HG03469 (cell line): ENCODE measurements around the gene SERPIND1.

Experiments
- ATAC-seq: cut with Tn5 transposase; IDR thresholded peaks from one replicate; pipeline ENCODE4 v1.9.1; 2021; ENCODE audit warnings: mild to moderate bottlenecking, moderate library complexity, moderate number of reproducible peaks; ENCODE audit not compliant: unreplicated experiment

SERPIND1 gene

GRCh38 chr22:20771918-20772625 is 1.8 kb upstream of the SERPIND1 start:
- no peak for ATAC-seq

DNA sequence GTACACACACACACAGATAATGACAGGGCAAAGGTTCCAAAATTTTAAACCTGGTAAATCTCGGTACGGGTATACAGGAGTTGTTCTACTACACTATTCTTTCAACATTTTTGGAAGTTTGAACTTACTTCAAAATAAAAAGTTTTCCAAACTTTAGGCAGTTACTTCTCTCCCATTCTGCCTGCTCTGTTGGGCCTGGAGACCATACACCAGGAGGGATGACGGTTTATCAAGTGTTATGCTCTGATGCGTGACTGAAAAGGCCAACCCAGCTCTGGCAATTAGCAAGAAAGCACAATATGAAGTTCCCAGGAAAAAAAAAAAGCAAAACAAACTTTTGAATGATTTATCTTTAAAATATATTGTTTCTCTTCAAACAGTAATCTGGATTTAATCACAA is 969 bp downstream of the SERPIND1 start:
- ATAC-seq, result no peak

DNA sequence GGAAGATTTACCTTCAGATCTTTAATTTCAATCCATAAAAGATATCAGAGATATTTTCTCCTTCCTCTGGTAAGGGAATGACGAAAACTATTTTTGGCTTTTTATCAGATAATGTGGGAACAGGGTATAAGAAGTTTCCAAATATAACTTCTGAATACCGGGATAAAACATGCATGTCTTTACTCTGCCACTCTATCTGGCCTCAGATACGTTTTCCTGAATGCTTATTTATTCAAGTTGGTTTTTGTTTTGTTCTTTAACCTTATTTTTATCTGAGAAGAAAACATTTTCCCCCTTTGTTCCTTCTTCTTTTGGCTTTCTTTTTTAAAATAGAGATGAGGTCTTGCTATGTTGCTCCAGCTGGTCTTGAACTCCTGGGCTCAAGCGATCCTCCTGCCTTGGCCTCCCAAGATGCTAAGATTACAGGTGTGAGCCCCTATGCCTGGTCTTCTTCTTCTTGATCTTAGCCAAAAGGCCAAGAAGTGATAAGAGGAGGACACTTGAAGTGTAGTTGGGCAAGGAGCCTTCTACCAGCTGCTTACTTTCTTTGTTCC is 1.5 kb downstream of the SERPIND1 start:
- no peak for ATAC-seq

- no peak for ATAC-seq
These were observed 2.9 kb downstream of the SERPIND1 start for GRCh38 chr22:20776624-20777405.

DNA sequence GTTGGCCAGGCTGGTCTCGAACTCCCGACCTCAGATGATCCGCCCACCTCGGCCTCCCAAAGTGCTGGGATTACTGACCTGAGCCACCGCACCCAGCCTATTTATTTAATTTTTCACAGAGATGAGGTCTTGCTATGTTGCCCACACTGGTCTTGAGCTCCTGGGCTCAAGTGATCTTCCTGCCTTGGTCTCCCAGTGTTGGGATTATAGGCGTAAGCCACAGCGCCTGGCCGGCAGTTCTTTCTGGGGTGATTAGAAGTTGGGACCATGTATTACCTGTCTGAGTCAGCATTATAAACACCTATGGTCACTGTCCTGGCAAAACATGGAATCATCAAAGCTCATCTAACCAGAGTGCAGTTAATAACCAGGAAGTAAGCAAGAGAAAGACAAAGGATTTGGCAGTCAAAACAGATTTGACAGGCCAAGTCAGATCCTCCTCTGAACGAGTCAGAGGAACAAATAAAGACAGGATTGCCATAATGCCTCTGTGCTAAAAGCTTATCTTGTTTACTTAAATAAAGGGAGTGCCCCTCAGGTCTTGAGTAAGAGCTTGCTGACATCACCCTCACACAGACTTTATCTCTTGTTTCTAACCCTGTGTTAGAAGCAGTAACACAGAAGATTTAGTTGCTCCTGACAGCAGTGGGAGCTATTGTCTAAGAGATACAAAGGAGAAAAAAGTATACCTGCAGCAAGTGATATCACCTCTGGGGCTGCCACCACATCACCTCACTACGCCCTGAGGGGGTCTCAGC is 3.7 kb downstream of the SERPIND1 start:
- no peak for ATAC-seq

- no peak for ATAC-seq
These were observed 5.3 kb downstream of the SERPIND1 start for GRCh38 chr22:20779014-20779817.

- ATAC-seq, result no peak
These were observed 5.9 kb downstream of the SERPIND1 start for GRCh38 chr22:20779818-20780158.

GRCh38 chr22:20781272-20781990 is 7.5 kb downstream of the SERPIND1 start:
- no peak for ATAC-seq

- no peak for ATAC-seq
These were observed 8.2 kb downstream of the SERPIND1 start for GRCh38 chr22:20782083-20782482.

GRCh38 chr22:20782596-20783299 is 8.8 kb downstream of the SERPIND1 start:
- ATAC-seq, result no peak

DNA sequence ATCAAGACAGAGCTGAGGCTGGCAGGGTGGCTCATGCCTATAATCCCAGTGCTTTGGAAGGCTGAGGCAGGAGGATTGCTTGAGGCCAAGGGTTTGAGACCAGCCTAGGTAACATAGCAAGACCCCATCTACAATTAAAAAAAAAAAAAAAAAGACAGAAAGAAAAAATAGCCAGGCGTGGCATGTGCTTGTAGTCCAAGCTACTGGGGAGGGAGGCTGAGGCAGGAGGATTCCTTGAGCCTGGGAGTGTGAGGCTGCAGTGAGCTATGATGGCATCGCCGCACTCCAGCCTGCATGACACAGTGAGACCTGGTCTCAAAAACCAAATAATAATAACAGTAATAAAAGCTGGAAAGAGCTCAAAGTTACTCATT is 9.4 kb downstream of the SERPIND1 start:
- ATAC-seq, result no peak

- no peak for ATAC-seq
These were observed 10.2 kb downstream of the SERPIND1 start for GRCh38 chr22:20783844-20784723.

DNA sequence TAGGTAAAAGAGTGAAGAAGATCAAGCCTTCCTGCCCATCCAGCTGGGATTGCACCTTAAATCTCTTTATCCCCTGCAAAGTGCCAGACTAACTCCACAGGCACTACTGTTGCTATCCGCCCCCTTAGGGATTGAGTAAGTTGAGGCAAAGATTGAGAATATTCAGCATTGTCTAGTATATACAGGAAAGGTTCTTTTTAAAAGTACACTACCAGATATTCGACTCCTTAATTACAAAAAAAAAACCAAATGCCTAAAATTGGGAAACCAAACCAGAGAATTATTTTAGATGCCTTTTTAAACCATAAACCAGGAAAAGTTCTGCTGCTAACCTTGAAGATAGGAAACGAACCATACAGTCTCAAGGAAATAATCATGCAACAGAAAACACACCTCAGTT is 11.5 kb downstream of the SERPIND1 start:
- no peak for ATAC-seq

DNA sequence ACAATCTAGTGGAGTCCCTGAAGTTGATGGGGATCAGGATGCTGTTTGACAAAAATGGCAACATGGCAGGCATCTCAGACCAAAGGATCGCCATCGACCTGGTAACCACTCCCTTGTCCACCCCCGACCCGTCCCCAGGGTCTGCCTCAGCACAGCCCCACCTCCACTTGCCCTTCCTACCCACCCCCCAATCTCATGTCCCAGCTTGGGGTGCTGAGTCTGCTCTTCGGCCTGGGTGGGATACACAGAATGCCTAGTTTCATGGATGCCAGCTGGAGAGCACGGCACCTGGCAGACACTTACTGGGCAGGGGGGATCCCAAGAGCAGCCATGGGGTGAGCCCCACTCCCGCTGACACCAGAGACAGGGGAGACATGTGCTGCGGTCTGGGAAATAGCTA is 12.1 kb downstream of the SERPIND1 start:
- ATAC-seq, result no peak

GRCh38 chr22:20786536-20786979 is 12.6 kb downstream of the SERPIND1 start:
- no peak for ATAC-seq

- no peak for ATAC-seq
These were observed 13.3 kb downstream of the SERPIND1 start for GRCh38 chr22:20787223-20787622.

DNA sequence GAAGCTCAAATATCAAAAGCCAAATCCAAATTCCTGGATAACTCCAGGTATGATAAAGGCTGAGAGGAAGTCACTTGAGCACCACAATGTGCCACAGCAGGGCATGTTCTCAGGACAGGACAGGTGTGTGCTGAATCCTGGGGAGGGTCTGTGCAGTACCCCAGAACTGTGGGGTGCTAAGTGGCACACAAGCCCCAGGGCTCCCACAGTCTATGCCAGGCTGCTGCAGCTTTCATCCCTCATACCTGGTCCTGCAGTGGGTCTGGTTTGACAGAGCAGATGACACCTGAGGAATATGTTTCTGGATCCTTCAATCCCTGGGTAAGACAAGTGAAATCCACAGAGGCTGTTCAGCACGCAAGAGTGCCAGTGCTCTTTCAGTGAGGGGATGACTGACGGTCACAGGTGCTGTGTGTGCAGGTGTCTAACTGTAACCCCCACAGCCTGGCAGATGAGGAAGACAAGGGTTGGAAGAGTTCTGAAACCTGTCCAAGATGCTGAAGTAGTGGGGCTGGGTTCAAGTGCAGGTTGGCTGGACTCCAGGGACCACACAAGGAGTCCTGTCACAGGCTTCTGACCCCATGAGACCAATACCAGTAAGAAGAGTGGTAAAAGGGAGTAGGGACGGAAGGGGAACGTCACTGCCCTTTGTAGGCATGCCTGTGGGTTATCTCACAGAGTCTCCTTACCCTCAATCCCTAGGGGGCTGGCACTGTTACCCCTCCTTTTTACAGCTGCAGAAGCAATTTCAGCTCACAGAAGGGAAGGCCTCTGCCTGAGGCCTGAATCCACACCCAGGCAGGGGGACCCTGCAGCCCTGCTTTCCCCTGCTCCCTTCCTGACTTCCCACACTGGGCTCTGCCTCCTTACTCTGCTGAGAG is 14.1 kb downstream of the SERPIND1 start:
- ATAC-seq, result no peak
